Activated CD4-positive, alpha-beta T cell treated with anti-CD3 and anti-CD28 coated beads for 36 hours (primary cell): Measurements from ENCODE around the gene CARD8. TPM values are rescaled to one million over a fixed set of nuclear protein-coding genes. Genes with fewer than 3 reads are reported as not detected.
A peak's percentile ranks its signal among the peaks of the same experiment; 100 is the strongest.
"Not testable (repeated sequence)": the region's sequence is repeated elsewhere in the genome, so short reads cannot be mapped to it uniquely, and the experiment has no call there.

Experiments
- ATAC-seq: fragments of 200-7000 bp; cut with Tn5 transposase; one replicate; pipeline ENCODE4 v1.10.0; 2021; ENCODE audit warnings: mild to moderate bottlenecking, moderate library complexity
- CTCF ChIA-PET: fragments of 350-600 bp; sonication (Branson Sonifier 250); formaldehyde crosslinking; loops from one replicate; lab custom pipeline; 2021; ENCODE audit warnings: antibody characterized with exemption; lab: Charles Lee
- POLR2A ChIA-PET: fragments of 350-600 bp; sonication (Branson Sonifier 250); formaldehyde crosslinking; loops from one replicate; lab custom pipeline; 2021; ENCODE audit warnings: antibody characterized with exemption, inconsistent platforms; lab: Charles Lee
- DNase-seq: peaks from one replicate; pipeline ENCODE4 v3.0.0-alpha.2; 2020
- H3K27ac Mint-ChIP-seq: one replicate; pipeline ENCODE4 v1.8.0; 2021; ENCODE audit warnings: mixed read lengths
- H3K27me3 Mint-ChIP-seq: one replicate; pipeline ENCODE4 v1.8.0; 2021; ENCODE audit warnings: mixed read lengths
- H3K36me3 Mint-ChIP-seq: one replicate; pipeline ENCODE4 v1.8.0; 2021; ENCODE audit warnings: low read depth, mixed read lengths
- H3K4me1 Mint-ChIP-seq: one replicate; pipeline ENCODE4 v1.8.0; 2021; ENCODE audit warnings: mixed read lengths
- H3K4me3 Mint-ChIP-seq: one replicate; pipeline ENCODE4 v1.8.0; 2021; ENCODE audit warnings: mild to moderate bottlenecking, moderate library complexity, mixed read lengths
- H3K9me3 Mint-ChIP-seq: one replicate; pipeline ENCODE4 v1.8.0; 2021; ENCODE audit warnings: low read depth, mixed read lengths
- intact Hi-C, 2 experiments: fragments of 100-400 bp; cut with DNase I in 1 of 2; cut with micrococcal nuclease in 1 of 2; formaldehyde crosslinking; loops; one replicate each; pipeline versions ENCODE4 v1.14.2 to v1.15.1; 2022 to 2024; cut with DNase I, micrococcal nuclease
- total RNA-seq, 2 experiments: library from RNA; stranded (reverse); gene quantifications; one replicate each; pipeline ENCODE4 v1.2.3, GENCODE V29; 2021

CARD8 gene, protein sequence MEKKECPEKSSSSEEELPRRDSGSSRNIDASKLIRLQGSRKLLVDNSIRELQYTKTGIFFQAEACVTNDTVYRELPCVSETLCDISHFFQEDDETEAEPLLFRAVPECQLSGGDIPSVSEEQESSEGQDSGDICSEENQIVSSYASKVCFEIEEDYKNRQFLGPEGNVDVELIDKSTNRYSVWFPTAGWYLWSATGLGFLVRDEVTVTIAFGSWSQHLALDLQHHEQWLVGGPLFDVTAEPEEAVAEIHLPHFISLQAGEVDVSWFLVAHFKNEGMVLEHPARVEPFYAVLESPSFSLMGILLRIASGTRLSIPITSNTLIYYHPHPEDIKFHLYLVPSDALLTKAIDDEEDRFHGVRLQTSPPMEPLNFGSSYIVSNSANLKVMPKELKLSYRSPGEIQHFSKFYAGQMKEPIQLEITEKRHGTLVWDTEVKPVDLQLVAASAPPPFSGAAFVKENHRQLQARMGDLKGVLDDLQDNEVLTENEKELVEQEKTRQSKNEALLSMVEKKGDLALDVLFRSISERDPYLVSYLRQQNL
- 100 to 1,000 TPM; 109 to 118 TPM for total RNA-seq

DNA sequence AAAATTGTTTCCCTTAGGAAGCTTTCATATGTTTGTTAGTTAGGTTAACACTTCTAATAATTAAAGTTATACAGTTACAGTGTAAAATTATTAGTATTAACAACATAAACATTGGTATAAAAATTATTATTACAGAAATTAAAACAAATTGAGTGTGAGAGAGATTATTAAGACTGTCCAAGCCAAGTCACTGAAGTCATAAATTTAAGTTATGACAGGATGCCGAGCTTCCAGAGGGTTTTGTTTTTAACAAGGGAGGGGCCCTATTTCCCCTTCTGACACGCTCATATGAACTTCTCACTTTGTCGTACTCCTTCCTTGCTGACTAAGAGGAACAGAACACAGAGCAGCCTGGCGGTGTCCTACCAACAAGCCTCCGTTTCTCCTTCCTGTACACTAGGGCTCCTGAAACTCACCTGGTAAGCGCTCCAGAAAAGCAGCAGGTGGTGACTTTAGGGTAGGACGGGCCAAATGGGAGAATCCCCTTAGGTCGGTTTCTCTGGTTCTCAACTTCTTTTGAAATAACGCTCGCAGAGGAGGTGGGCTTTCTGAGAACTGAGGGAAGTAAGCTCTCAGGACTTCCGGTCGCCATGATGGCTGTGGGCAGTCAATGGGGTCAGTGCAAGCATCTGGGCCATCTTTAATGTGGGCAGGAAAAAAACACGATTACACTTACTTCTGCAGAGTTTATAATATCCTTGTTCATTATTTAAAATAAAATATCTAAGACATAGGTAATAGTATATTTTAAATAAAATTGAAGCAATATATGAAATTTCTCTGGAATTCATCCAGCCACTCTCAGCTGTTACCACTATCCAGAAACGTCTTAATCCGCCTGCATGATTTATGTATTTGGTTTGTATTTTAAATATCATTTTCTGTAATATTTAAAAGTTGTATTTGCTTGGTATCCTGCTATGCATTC lies at the start of gene CARD8:
Gene CARD8, minus strand, starts transcription at position 537 of the 928 bp plus-strand sequence. CDS start 14,892 bp downstream, outside the sequence.
- ATAC-seq (peak; percentile 89), DNase-seq (peak; percentile 89)
- H3K36me3 Mint-ChIP-seq, result peaks cover 20% of the 10 kb centered on the region
- peak within 1 kb of the TSS; percentile 98 for H3K27ac Mint-ChIP-seq
- H3K9me3 Mint-ChIP-seq, result no peaks in the 10 kb centered on the region
- no peaks in the 10 kb centered on the region for H3K27me3 Mint-ChIP-seq
- ChIA-PET CTCF (interaction anchor here (0.6 to 2.1 kb wide), 9 partner anchors 11 to 225 kb away, joined by 3 to 8 read pairs (median 3); no protein-coding TSS in a partner anchor), POLR2A (interaction anchor here (0.6 to 2.1 kb wide), 6 partner anchors 9 to 147 kb away, joined by 3 to 10 read pairs (median 4); a partner anchor contains a TSS)
- H3K4me3 Mint-ChIP-seq, result peak within 1 kb of the TSS; percentile 92
- H3K4me1 Mint-ChIP-seq, result peaks cover 63% of the 10 kb centered on the region
- intact Hi-C loops, result loop anchor here (1.0 to 5.0 kb wide), 8 partner anchors 11 to 1422 kb away; partner anchors contain the start of genes DHX34 (in 1 of the 2), LIG1 (in 1 of the 2), PRMT1 (in 1 of the 2) and SYNGR4 (in 1 of the 2)

DNA sequence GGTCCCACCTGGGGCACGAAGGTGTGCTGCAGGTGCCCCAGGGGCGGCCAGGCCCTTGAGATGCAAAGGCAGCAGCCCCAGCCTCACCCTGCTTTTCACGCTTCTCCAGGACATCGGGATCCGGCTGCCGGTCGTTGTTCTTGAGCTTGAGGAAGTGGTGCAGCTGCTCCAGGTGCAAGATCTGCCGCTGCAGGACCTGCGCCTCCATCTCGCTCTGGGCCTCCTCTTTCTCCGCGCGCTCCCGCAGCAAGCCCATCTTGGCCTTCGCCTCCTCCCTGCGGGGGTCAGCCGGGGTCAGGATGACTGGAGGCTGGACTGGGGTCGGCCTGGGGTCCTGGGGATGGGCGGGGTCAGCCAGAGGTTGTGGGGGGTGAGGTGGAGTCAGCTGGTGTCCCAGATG lies 48.2 kb upstream of the CARD8 start:
- no peak for ATAC-seq
- H3K36me3 Mint-ChIP-seq, result no peaks in the 10 kb centered on the region
- no peak overlapping the region for H3K27ac Mint-ChIP-seq
- DNase-seq, result no peak
- no peak overlapping the region for H3K4me3 Mint-ChIP-seq
- ChIA-PET CTCF (no interaction called here), POLR2A (interaction anchor here (0.6 kb wide), 1 partner anchor 66 kb away, joined by 4 read pairs; no protein-coding TSS in a partner anchor)
- intact Hi-C loops, result no loop called here
- no peaks in the 10 kb centered on the region for H3K4me1 Mint-ChIP-seq
- H3K9me3 Mint-ChIP-seq, result no peaks in the 10 kb centered on the region
- H3K27me3 Mint-ChIP-seq, result no peaks in the 10 kb centered on the region

DNA sequence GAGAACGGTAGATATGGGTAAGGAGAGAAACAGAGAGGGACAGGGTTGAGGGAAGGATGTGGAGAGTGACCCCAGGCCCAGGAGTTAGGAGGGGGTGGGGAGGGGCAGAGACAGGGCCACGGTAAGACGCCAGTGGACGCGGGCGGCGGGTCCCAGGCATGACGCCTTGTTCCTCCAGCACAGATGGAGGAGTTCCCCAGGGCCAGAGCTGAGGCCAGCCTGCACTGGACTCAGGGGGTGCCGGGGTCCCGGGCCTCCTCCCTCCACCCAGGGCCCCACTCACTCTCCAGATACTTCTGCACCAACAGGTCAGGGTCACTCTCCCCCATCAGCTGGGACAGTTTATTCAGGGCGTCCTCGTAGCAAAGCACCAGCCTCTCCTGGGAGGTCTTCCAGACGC lies 47.7 kb upstream of the CARD8 start:
- POLR2A ChIA-PET, result no interaction called here
- intact Hi-C loops, result no loop called here
- Mint-ChIP-seq H3K27ac (no peak overlapping the region), H3K9me3 (no peaks in the 10 kb centered on the region), H3K4me3 (no peak overlapping the region), H3K27me3 (no peaks in the 10 kb centered on the region), H3K4me1 (no peaks in the 10 kb centered on the region), H3K36me3 (no peaks in the 10 kb centered on the region)
- no peak for DNase-seq
- ATAC-seq, result no peak
- CTCF ChIA-PET, result no interaction called here

DNA sequence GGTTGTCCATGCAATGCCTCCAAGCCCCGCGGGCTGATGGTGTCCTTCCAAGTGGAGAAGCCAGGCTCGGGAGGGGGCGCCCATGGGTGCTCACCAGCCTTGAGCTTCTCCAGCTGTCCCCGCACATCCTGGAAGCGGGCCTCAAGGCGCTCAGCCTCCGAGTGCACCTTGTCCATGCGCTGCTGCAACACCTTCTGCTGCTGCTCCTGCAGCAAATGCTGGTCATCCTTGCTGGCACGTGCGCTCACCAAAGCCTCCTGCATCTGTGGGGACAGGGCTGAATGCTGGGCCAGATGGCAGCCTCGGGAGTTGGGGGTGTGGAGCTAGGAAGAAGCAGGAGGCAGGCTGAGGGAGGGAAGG lies 46.9 kb upstream of the CARD8 start:
- intact Hi-C loops, result no loop called here
- no peaks in the 10 kb centered on the region for H3K27me3 Mint-ChIP-seq
- H3K4me3 Mint-ChIP-seq, result no peak overlapping the region
- no peaks in the 10 kb centered on the region for H3K4me1 Mint-ChIP-seq
- no peaks in the 10 kb centered on the region for H3K36me3 Mint-ChIP-seq
- DNase-seq, result no peak
- POLR2A ChIA-PET, result no interaction called here
- no peak for ATAC-seq
- CTCF ChIA-PET, result no interaction called here
- H3K9me3 Mint-ChIP-seq, result no peaks in the 10 kb centered on the region
- no peak overlapping the region for H3K27ac Mint-ChIP-seq

DNA sequence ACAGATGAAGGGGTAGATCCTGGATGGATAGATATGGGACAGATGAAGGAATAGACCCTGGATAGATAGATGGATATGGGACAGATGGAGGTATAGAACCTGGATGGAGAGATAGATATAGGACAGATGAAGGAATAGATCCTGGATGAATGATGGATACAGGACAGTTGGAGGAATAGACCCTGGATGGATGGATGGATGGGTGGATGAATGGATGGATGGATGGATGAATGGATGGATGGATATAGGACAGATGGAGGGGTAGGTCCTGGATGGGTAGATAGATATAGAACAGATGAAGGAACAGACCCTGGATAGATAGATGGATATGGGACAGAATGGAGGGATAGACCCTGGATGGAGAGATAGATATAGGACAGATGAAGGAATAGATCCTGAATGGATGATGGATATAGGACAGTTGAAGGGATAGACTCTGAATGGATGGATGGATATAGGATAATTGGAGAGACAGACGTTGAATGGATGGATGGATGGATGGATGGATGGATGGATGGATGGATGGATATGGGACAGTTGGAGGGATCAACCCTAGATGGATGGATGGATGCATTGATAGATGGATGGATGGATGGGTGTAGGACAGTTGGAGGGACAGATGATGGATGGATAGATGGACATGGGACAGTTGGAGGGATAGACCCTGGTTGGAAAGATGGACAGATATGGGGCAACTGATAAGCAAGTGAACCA lies 46.3 kb upstream of the CARD8 start:
- Mint-ChIP-seq H3K36me3 (no peaks in the 10 kb centered on the region), H3K27ac (no peak overlapping the region), H3K9me3 (no peaks in the 10 kb centered on the region), H3K4me1 (no peaks in the 10 kb centered on the region), H3K27me3 (no peaks in the 10 kb centered on the region), H3K4me3 (no peak overlapping the region)
- ChIA-PET CTCF (no interaction called here), POLR2A (no interaction called here)
- DNase-seq, result no peak
- intact Hi-C loops, result no loop called here
- no peak for ATAC-seq

DNA sequence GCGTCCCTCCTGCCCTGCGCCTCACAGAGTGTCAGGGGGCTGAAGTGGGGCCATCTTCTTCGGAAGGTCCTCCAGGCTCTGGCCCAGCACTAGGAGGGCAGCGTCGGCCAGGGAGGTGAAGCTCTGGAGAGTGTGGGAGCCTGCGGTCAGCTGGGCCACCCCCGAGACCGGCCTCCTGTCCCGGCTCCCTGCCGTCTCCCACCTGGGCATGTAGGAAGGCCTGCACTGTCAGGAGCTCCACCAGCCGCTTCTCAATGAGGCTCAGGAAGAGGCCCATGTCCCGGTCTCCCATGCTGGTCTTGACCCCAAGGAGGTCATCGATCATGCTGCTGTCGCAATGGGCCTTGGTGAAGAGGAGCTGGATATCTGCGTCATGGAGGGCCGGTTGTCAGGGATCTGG lies 42.3 kb upstream of the CARD8 start:
- intact Hi-C loops, result no loop called here
- no peak overlapping the region for H3K27ac Mint-ChIP-seq
- no peak for DNase-seq
- ATAC-seq, result no peak
- H3K27me3 Mint-ChIP-seq, result no peaks in the 10 kb centered on the region
- no peaks in the 10 kb centered on the region for H3K9me3 Mint-ChIP-seq
- CTCF ChIA-PET, result interaction anchor here (1.0 kb wide), 1 partner anchor 19 kb away, joined by 3 read pairs; no protein-coding TSS in a partner anchor
- no peaks in the 10 kb centered on the region for H3K36me3 Mint-ChIP-seq
- no peaks in the 10 kb centered on the region for H3K4me1 Mint-ChIP-seq
- POLR2A ChIA-PET, result no interaction called here
- no peak overlapping the region for H3K4me3 Mint-ChIP-seq

DNA sequence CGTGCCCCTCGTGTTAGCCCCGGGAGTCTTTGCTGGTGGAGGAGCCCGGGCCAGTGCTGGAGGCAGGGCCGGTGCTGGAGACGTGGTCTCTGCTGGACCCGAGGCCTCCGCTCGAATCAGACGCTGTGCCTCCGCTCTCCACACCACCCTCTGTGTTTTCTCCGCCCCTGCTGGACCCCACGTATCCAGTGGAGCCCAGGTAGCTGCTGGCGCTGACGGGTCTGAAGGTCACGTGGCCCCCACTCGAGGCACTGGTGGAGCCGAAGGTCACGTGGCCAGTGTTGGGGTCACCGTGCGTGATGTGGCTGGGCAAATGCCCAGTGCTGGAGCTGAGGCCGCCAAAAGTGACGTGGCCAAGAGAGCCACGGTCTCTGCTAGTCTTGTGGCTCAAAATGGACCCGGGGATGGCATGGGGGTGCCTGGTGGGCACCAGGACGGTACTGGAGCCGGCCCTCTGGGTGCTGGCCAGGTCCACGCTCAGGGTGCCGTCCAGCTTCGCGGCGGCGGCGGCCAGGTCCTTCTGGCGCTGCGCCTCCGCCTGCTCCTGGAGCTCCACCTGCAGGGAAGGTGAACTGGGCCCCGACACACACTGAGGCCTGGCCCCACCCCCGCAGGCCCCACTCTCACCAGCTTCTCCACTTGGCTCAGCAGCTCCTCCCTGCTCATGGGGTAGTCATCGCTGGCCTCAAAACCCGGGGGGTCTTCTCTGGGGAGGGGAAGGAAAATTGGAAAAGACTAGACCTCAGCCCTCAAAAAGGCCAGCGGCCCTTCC lies 41.4 kb upstream of the CARD8 start:
- DNase-seq (no peak), ATAC-seq (no peak)
- intact Hi-C loops, result no loop called here
- CTCF ChIA-PET, result interaction anchor here (1.0 kb wide), 1 partner anchor 19 kb away, joined by 3 read pairs; no protein-coding TSS in a partner anchor
- Mint-ChIP-seq H3K27me3 (no peaks in the 10 kb centered on the region), H3K27ac (no peak overlapping the region), H3K4me1 (no peaks in the 10 kb centered on the region), H3K36me3 (no peaks in the 10 kb centered on the region), H3K4me3 (no peak overlapping the region), H3K9me3 (no peaks in the 10 kb centered on the region)
- POLR2A ChIA-PET, result no interaction called here

DNA sequence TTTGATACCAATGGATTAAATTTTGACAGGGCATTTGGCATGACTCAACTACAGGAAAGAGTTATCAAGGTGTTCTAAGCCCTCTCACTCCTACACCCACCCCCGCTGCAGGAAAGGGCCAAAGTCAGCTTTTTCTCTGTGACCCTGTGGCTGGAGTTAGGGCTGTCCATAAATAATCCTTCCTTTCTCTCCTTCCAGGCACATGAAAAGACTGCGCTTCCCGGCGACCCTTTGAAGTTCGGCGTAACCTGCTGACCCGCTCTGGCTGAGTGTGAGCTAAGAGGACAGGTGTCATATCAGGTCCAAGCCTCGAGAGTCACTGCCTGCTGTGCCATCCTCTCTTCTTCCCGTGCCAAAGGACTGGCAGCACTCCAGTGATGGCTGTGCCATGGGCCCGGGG lies 39.7 kb upstream of the CARD8 start:
- Mint-ChIP-seq H3K27me3 (no peaks in the 10 kb centered on the region), H3K4me1 (peaks cover 3% of the 10 kb centered on the region), H3K36me3 (no peaks in the 10 kb centered on the region), H3K9me3 (no peaks in the 10 kb centered on the region), H3K27ac (no peak overlapping the region), H3K4me3 (no peak overlapping the region)
- DNase-seq (no peak), ATAC-seq (no peak)
- ChIA-PET POLR2A (no interaction called here), CTCF (interaction anchor here (1.2 kb wide), 1 partner anchor 35 kb away, joined by 3 read pairs; no protein-coding TSS in a partner anchor)
- intact Hi-C loops, result no loop called here

DNA sequence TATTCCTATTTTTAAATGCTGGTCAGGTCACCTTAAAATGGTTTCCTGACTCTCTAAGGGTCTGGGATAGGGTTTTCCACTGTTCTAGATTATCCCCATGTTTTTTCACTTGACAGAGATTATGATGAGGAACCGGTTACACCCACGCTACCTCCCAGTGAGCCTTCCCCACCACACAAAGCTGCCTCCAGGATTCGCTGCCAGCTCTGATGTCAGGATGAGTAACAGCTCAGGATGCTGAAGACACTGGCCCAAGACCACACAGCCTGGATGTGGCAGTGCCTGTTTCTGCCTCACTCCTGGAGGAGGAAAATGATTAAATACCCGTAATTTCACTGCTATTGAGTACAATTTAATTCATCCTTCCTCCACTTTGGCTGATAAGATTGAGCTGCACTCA lies 37.1 kb upstream of the CARD8 start:
- Mint-ChIP-seq H3K27ac (no peak overlapping the region), H3K27me3 (no peaks in the 10 kb centered on the region), H3K9me3 (no peaks in the 10 kb centered on the region), H3K4me3 (no peak overlapping the region), H3K4me1 (peaks cover 3% of the 10 kb centered on the region), H3K36me3 (no peaks in the 10 kb centered on the region)
- ChIA-PET CTCF (interaction anchor here (0.6 to 2.4 kb wide), 5 partner anchors 21 to 291 kb away, joined by 3 to 11 read pairs (median 3); no protein-coding TSS in a partner anchor), POLR2A (no interaction called here)
- intact Hi-C loops, result no loop called here
- ATAC-seq (no peak), DNase-seq (no peak)

DNA sequence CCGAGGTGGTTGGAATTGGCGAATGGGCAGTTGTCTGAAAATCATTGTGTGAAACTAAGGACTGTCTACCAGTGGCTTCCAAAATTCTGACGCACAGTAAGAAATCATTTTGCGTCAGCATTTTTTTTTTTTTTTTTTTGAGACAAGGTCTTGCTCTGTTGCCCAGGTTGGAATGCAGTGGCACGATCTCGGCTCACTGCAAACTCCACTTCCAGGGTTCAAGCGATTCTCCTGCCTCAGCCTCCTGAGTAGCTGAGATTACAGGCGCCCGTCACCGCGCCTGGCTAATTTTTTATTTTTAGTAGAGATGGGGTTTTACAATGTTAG lies 35.7 kb upstream of the CARD8 start:
- H3K27ac Mint-ChIP-seq, H3K27me3 Mint-ChIP-seq, H3K9me3 Mint-ChIP-seq, H3K36me3 Mint-ChIP-seq, POLR2A ChIA-PET, H3K4me1 Mint-ChIP-seq, DNase-seq: not testable (repeated sequence)
- H3K4me3 Mint-ChIP-seq, result peak overlapping the region; percentile 64
- intact Hi-C loops, result loop anchor here (1.0 to 2.0 kb wide), 6 partner anchors 20 to 328 kb away; no protein-coding TSS in a partner anchor
- peak; percentile 4 for ATAC-seq
- CTCF ChIA-PET, result interaction anchor here (0.7 to 2.4 kb wide), 10 partner anchors 11 to 327 kb away, joined by 3 to 11 read pairs (median 4); no protein-coding TSS in a partner anchor
